ENCODE results near the gene RAB23.

Gene RAB23

DNA sequence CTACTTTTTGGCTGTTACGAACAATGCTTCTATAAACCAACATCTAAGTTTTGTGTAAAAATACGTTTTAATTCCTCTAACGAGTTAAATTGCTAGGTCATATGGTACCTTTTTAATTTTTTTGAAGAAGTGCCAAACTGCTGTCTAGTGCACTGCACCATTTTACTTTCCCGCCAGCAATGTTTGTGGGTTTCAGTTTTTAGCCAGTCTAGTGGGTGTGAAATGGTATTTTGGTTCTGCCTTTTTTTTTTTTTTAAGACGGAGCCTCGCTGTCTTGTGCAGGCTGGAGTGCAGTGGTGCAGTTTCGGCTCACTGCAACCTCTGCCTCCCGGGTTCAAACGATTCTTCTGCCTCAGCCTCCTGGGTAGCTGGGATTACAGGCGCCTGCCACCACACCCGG, 84.1 kb downstream of the RAB23 start:
- H3K36me3 ChIP-seq (replicated peaks in 1 of 2; ENCODE audit: control insufficient read depth in 2 of 2, insufficient read depth in 2 of 2, low read length in 2 of 2), result peaks cover 2 to 71% of the 10 kb centered on the region in 2 donors
- no peak overlapping the region for H3K4me2 ChIP-seq (ENCODE audit: insufficient read depth, low read length, poor library complexity, severe bottlenecking)
- no peaks in the 10 kb centered on the region for H3K79me1 ChIP-seq (ENCODE audit: low read depth, low read length)
- no peak overlapping the region for H2BK120ac ChIP-seq (ENCODE audit: low read depth, low read length)
- no peak overlapping the region for H3K27ac ChIP-seq (replicated peaks; ENCODE audit: low read length)
- H2BK5ac ChIP-seq (ENCODE audit: low read length), result no peak overlapping the region
- no peaks in the 10 kb centered on the region for H3K27me3 ChIP-seq (ENCODE audit: control insufficient read depth in 3 of 3, insufficient read depth in 3 of 3, low read depth in 1 of 3, low read length in 3 of 3)
- no peak overlapping the region for H3K14ac ChIP-seq (ENCODE audit: low read length)
- DNase-seq (ENCODE audit: low spot score), result no peak
- no peak overlapping the region for H2BK12ac ChIP-seq (ENCODE audit: low read length)
- no peak overlapping the region for H3K18ac ChIP-seq (ENCODE audit: low read length)
- H3K23ac ChIP-seq (ENCODE audit: low read depth, low read length, poor library complexity), result no peak overlapping the region
- H2BK15ac ChIP-seq (ENCODE audit: low read length), result no peak overlapping the region
- H4K91ac ChIP-seq (ENCODE audit: low read depth, low read length, poor library complexity), result no peak overlapping the region
- no peak overlapping the region for H2AFZ ChIP-seq (ENCODE audit: low read length)
- H3K4ac ChIP-seq (ENCODE audit: low read length), result no peak overlapping the region
- no peak overlapping the region for H3K4me3 ChIP-seq (ENCODE audit: low read length in 2 of 2)
- H3K9me3 ChIP-seq (replicated peaks in 1 of 2; ENCODE audit: control insufficient read depth in 2 of 2, insufficient read depth in 1 of 2, low read depth in 1 of 2, low read length in 2 of 2), result peaks cover 0 to 7% of the 10 kb centered on the region in 2 donors
- H3K4me1 ChIP-seq (ENCODE audit: control insufficient read depth in 2 of 2, insufficient read depth in 1 of 2, low read depth in 1 of 2, low read length in 2 of 2), result no peaks in the 10 kb centered on the region
- WGBS, 2 donors (ENCODE audit: extremely low coverage in 2 of 2, insufficient read length in 2 of 2, insufficient replicate concordance in 1 of 2), result no CpG with 5 or more reads among the region's 11 CpGs
- no peak overlapping the region for H4K8ac ChIP-seq (ENCODE audit: low read depth, low read length)
- no peak overlapping the region for H3K9ac ChIP-seq (ENCODE audit: low read depth, low read length, poor library complexity)
- H2AK5ac ChIP-seq (ENCODE audit: low read depth, low read length), result no peak overlapping the region

- no peak overlapping the region for H3K4ac ChIP-seq (ENCODE audit: low read length)
- H2AFZ ChIP-seq (ENCODE audit: low read length), result no peak overlapping the region
- no peak overlapping the region for H3K27ac ChIP-seq (replicated peaks; ENCODE audit: low read length)
- no peak overlapping the region for H2BK120ac ChIP-seq (ENCODE audit: low read depth, low read length)
- no peaks in the 10 kb centered on the region for H3K27me3 ChIP-seq (ENCODE audit: control insufficient read depth in 3 of 3, insufficient read depth in 3 of 3, low read depth in 1 of 3, low read length in 3 of 3)
- H4K91ac ChIP-seq (ENCODE audit: low read depth, low read length, poor library complexity), result no peak overlapping the region
- H2AK5ac ChIP-seq (ENCODE audit: low read depth, low read length), result no peak overlapping the region
- no peaks in the 10 kb centered on the region for H3K79me1 ChIP-seq (ENCODE audit: low read depth, low read length)
- no peak overlapping the region for H3K4me2 ChIP-seq (ENCODE audit: insufficient read depth, low read length, poor library complexity, severe bottlenecking)
- no CpG with 5 or more reads among the region's 2 CpGs for WGBS, 2 donors (ENCODE audit: extremely low coverage in 2 of 2, insufficient read length in 2 of 2, insufficient replicate concordance in 1 of 2)
- H3K4me1 ChIP-seq (ENCODE audit: control insufficient read depth in 2 of 2, insufficient read depth in 1 of 2, low read depth in 1 of 2, low read length in 2 of 2), result no peaks in the 10 kb centered on the region
- H3K23ac ChIP-seq (ENCODE audit: low read depth, low read length, poor library complexity), result no peak overlapping the region
- no peaks in the 10 kb centered on the region for H3K9me3 ChIP-seq (replicated peaks in 1 of 2; ENCODE audit: control insufficient read depth in 2 of 2, insufficient read depth in 1 of 2, low read depth in 1 of 2, low read length in 2 of 2)
- no peak overlapping the region for H2BK5ac ChIP-seq (ENCODE audit: low read length)
- H3K4me3 ChIP-seq (ENCODE audit: low read length in 2 of 2), result no peak overlapping the region
- no peak overlapping the region for H3K9ac ChIP-seq (ENCODE audit: low read depth, low read length, poor library complexity)
- H2BK12ac ChIP-seq (ENCODE audit: low read length), result no peak overlapping the region
- H4K8ac ChIP-seq (ENCODE audit: low read depth, low read length), result no peak overlapping the region
- no peak for DNase-seq (ENCODE audit: low spot score)
- no peak overlapping the region for H3K14ac ChIP-seq (ENCODE audit: low read length)
- H2BK15ac ChIP-seq (ENCODE audit: low read length), result no peak overlapping the region
- no peak overlapping the region for H3K18ac ChIP-seq (ENCODE audit: low read length)
- peaks cover 2 to 68% of the 10 kb centered on the region in 2 donors for H3K36me3 ChIP-seq (replicated peaks in 1 of 2; ENCODE audit: control insufficient read depth in 2 of 2, insufficient read depth in 2 of 2, low read length in 2 of 2)
Measured at GRCh38 chr6:57137350-57137749, 84.8 kb downstream of the RAB23 start.

All from neuronal stem cell (in vitro differentiated cells).